Activated effector memory CD4-positive, alpha-beta T cell treated with Interleukin-2 at 50 U/mL for 16 hours (primary cell): ENCODE results near the gene ITPKB.
A peak's percentile ranks its signal among the peaks of the same experiment; 100 is the strongest.
"Not testable (repeated sequence)": the region's sequence is repeated elsewhere in the genome, so short reads cannot be mapped to it uniquely, and the experiment has no call there.

ENCODE experiments used
- DNase-seq: peaks from one replicate; pipeline ENCODE4 v3.0.0-alpha.2; 2020

The ITPKB gene

DNA sequence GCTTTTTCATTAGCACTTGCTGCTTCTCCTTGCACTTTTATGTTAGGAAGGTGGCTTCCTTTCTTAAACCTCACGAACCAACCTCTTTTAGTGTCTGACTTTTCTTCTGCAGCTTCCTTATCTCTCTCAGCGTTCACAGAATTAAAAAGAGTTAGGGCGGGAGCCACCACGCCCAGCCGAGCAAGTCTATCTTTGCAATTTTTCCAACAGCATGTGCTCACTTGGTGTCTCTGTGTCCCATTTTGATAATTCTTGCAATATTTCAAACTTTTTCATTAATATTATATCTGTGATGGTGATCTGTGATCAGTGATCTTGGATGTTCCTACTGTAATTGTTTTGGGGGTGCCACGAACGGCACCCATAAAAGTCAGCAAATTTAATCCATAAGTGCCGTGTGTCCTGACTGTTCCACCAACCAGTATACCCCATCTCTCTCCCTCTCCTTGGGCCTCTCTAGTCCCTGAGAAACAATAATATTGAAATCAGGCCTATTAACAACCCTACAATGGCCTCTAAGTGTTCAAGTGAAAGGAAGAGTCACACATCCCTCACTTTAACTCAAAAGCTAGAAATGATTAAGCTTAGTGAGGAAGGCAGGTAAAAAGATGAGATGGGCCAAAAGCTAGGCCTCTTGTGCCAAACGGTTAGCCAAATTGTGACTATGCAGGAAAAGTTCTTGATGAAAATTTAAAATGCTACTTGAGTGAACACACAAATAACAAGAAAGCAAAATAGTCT lies 15.9 kb upstream of the ITPKB start:
- no peak for DNase-seq

DNA sequence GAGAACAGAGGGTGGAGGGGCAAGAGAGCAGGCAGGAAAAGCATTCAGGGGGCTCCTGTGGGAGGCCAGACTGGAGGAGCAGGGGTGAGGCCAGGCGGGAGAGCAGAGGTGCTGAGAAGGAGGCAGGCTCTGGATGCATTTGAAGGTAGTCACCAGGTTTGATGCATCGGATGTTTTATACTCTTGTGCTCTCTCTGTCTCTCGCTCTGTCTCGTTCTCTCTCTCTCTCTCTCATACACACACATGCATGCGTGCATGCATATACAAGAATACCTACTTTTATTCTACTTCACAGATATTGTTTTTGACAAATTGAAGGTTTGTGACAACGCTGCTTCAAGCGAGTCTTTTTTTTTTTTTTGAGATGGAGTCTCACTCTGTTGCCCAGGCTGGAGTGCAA lies 15.0 kb upstream of the ITPKB start:
- no peak for DNase-seq

DNA sequence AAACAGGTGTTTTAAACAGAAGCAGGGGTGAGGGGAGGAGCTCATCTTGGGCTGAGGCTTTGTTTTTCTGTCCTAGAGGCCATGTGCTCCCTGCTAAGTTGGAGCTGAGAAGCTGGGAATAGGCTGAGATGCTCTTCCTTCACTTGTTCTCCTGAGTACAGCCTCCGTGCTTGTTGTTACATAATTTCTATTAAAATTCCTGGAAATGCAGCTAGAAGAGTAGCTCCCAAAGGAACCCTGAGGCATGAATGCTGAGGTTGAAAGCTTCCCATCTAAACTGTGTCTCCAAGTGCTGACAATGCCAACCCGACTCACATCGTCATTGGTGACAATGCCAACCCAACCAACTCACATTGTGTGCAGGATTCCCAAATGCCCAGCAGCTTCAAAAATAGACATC lies 12.6 kb upstream of the ITPKB start:
- no peak for DNase-seq

DNA sequence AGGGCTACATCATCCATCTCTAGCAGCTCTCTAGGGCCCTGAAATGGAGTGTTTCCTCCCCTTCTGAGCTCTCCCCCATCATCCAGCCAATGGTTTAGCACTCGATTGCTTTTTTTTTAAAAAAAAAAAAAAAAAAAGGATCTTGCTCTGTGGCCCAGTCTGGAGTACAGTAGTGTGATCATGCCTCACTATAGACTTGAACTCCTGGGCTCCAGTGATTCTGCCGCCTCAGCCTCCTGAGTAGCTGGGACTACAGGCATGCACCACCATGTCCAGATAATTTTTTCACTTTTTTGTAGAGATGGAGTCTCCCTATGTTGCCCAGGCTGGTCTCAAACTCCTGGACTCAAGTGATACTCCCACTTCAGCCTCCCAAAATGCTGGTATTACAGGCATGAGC lies 12.1 kb upstream of the ITPKB start:
- DNase-seq: no peak

DNA sequence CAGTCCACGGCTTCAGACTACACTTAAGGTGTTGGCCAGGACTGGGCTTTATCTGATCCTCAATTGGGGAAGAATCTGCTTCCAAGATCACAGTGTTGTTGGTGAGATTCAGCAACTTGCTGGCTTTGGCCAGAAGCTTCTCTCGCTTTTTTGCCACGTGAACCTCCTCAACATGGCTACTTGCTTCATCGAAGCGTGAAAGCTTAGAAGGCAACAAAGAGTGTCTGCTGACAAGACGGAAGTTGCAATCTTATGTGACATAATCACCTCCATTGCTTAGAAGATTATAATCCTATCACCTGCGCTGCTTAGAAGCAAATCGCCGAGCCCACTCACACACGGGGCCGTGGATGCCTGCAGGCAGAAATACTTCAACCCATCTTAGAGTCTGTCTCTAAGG lies 10.4 kb upstream of the ITPKB start:
- DNase-seq: no peak

DNA sequence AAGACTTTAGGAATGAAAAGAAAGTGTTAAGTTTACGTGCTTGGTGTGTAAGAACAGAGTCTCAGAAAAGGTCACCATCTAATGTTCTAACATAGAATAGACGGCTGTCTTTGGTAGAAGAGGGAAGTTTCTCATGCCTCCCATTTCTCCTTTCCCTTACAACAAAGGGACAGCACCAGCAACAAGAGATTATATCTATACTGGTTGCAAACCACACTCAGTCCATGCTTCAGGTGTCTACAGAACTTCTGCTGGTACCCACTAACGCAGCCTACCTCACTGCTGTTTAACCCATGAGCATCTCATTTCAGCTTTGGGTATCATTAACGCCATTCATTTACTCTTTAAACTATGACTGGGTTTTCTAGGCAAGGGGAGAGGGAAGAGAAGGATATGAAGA lies 9.2 kb upstream of the ITPKB start:
- no peak for DNase-seq

DNA sequence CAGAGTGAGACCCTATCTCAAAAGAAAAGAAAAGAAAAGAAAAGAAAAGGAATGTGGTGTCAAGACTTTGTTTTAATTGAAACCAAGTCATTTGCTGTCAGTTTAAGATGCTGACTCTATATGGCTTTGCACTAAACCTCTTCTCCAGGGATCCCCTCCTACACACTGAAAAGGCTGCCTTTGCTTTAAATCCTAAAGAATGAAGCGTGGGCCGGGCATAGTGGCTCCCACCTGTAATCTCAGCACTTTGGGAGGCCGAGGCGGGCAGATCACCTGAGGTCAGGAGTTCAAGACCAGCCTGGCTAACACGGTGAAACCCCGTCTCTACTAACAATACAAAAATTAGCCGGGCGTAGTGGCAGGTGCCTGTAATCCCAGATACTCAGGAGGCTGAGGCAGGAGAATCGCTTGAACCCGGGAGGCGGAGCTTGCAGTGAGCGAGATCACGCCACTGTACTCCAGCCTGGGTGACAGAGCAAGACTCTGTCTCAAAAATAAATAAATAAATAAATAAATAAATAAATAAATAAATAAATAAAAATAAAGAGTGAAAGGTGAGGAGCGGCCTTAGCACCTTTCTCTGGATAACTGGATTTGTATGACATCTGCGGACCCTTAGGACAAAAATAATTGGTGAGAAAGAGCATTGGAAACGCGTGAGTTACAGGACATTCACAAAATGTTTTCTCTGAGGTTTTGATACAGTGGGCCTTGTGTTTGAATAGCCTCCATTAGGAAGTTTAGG lies 8.6 kb upstream of the ITPKB start:
- DNase-seq: not testable (repeated sequence)

DNA sequence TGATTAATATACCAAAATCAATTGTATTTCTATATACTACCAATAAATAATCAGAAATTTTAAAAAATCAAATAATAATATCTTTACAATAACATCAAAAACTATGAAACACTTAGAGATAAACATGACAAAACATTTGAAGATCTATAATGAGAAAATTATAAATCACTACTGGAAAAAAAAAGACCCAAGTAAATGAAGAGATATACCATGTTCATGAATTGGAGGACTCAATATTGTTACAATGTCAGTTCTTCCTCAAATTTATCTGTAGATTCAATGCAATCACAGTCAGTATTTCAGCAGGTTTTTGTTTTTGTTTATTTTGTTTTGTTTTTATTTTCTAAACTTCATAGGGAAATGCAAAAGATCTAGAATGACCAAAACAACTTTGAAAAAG lies 4.2 kb upstream of the ITPKB start:
- DNase-seq: no peak

DNA sequence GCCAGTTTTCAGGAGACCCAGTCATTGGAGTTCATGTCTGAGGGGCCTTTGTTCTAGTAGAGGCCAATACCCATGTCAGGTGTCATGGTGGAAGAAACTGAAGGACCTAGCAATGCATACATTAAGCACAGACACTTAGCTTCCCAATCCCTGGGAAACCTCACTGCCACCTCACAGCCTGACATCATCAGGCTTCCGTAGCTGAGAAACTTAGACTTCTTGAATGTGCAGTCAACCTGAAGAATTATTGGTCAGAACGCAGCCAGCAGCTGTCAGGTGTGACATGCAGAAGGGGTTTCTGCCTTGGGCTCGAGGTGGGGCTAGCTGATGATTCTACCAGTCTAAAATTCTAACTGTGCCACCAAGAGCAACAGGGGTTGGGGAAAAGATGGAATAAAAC lies 1.9 kb upstream of the ITPKB start:
- DNase-seq: no peak

DNA sequence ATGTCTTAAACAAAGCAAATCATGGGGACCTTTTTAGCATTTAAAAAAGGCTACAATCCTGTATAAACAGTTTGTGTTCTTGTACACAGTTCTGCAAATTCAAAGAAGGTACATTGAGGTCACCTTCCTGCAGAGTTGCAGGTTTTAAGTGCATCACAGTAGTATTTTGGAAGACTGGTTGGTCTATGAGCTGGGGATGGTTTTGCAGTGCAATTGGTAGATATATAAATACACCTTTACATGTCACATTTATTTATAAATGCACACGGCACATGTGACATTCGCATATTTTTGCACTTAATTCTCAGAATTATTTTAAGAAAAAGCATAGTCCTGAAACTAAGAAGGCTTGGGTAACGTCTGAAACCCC lies 599 bp upstream of the ITPKB start:
- no peak for DNase-seq

DNA sequence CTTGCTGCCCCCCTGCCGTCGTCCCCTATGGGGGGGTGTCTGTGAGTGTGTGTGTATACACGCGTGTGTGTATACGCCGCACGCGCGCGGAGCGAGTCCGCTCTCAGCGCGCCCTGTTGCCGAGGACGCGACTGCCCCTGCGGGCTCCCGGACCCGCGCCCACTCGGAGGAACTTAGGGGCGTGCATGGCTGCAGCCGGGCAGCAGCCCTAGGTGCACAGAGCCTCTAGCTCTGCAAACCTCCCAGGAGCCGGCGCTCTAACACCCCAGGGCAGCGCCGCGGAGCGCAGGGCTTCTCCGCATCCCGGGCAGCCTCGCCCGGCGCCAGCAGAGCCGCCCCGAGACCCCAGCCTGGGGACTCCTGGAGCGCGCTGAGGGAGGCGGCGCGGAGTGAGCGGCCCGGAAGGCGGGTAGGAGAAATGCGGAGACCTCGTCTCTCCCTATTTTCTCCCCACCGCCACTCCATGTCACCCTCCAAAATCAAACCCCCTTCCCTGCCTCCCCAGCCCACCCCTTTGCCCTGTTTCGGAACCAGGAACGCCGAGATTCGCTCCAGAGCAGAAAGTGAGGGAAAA lies 574 bp downstream of the ITPKB start:
- peak; percentile 34 for DNase-seq

DNA sequence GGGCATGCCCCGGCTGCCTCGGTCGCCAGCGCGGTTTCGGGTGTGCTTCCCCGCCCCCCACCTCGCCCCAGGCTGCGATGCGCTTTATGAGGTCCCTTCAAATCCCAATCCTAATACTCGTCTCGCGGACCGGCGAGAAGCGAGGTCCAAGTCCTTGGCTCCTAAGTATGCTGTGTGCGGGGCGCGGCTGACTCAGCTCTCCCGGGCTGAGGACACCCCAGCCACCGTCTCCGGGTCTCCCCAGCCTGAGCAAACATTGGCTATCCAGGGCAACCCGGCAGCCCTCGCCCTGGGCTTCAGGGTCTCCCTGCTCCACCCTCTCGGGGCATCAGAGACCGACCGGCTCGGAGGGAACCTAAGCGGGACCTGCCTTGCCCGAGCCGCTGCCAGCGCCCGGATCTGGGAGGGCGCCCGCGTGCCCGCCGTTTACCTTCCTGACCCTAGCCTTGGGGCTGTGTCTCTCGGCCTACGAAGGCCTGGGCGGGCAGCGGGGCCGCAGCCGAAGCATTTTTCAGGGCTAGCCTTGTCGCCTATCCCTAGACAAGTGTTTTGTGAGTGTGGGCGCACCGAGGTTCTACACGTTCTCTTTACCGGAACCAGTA lies 1.2 kb downstream of the ITPKB start:
- peak; percentile 36 for DNase-seq

DNA sequence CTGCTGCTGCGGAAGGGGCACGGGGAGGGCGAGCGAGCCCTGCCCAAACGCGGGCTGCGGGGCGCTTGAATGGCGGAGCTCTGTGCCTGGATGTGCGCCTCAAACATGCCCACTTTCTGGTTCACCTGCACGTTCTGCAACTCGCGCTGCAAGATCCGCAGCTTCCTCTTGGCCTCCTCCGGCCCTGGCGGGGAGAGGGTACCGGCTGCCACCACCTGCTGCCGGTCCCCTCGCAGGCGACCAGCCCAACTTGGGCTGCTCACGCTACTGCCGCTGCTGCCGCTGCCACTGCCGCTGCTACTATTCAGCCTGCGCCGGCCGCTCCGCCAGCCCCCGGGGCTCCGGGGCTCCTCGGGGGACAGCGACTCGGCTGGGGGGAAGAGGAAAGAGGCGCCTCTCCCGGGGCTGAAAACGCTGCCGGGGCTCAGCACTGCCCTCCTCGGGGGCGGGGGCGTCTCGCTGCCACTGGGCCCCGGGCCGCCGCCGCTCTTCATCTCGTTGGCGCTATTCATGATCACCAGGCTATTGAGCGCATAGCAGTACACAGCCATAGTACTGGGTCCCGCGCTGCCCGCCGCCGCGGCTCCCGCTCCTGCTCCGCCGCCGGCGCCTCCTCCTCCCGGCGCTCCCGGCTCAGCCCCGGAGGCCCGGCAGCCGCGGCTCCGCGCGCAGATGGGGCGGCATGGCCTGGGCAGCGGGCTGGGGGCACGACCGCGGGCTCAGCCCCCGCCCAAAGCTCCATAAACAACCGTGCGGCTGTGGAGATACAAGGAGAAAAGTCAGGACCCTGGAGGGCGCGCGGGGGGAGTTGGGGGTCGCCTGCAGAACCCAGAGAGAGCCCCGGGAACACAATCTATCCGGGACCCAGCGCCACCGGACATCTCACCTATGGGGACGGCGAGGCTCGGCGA lies 1.9 kb downstream of the ITPKB start:
- peak; percentile 44 for DNase-seq

DNA sequence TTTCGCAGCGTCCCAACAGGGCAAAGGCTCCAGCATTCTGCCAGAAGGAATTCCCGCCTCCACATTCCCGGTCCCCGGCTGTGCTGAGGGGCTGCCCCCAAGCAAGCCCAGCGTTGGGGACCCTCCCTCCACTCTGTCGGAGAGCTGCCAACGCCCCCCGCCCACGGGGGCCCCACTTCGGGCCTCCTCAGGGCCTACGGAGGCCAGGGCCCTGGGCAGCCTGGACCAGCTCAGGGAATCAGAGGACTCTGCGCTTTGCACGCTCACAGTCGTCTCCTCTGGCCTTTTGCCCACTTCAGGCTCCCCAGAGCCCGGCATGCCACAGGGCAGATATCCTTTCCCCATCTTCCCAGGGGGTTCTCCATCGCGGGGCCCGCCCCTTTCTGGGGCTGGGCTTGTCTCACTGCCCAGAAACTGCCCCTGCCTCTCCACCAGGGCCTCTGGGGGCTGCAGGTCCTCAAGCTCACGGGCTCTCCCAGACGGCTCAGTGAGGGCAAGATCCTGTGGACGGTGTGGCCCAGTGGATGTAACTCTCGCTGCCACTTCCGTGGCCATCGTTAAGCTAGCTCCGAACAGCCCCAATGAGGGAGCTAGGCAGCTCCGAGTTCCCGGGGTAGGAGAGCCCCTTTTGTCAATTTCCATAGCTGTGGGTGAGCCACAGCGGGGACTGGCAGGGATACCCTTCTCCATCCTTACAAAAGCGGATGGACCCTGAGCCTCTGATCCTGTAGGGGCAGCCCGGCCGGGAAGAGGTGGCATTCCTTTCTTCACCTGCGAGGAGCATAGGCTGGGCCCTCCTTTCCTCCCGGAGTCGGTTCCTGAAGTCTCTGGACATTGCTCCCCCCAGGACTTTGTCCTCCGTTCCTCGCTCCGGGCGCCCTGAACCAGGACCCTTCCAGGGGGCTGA lies 2.8 kb downstream of the ITPKB start:
- DNase-seq: no peak

DNA sequence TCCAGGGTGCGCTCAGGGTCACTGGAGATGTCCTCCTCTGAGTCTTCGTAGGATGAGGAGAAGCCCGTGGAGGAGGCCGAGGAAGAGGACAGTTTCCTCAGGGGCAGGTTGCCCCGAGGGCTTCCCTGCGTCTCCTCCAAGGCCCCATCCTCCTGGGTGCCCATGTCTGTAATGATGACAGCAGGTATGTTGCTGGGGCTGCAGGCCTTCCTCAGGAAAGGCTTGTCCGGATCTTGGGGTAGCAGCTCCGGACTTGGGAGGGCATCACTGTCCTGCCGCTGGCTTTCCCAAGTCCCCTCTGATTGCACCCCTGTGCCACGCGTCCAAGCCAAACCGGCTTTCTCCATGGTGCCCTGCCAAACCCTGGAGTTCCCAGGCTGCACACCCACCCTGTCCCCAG lies 3.5 kb downstream of the ITPKB start:
- DNase-seq: no peak

DNA sequence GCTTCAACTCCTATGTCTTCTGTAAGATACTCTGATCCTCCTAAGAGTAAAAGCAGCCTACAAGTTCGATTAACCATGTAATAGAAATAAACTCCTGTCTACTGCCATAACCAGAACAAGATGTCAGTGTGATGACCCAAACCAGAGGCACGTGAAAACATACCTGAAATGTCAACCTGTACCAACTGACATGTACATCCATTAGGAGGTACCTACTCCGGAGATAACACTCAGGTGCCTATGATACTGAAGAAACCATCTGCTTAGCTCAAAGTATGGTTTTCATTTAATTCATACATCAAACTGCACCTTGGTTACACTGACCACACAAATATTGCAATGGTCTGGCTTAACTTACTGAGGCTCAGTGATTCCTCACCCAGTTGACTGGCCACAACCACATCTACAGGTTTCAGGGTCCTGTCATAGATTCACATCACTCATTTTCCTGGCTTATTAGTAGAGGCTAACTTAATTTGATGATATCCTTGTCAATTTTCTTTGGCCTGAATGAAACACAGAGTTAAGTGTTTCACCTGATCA lies 4.4 kb downstream of the ITPKB start:
- DNase-seq: no peak

DNA sequence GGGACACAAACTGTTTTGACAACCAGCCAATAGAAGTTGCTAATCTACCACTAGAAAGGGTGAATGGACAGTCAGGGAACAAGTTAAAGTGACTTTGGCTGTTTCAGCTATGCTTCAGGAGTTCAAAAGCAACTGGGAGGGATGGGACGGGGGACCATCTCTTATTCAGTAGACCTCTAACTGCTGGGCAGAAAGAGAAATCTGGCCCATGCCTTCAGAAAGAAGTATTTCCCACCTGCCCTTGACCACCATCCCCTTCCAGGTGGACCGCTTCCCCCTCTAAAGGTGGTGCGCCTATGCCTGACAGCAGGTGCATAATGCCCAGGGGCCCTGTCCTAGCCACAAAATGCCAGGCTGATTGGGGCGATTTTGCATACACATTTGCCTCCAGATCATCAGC lies 5.2 kb downstream of the ITPKB start:
- no peak for DNase-seq

DNA sequence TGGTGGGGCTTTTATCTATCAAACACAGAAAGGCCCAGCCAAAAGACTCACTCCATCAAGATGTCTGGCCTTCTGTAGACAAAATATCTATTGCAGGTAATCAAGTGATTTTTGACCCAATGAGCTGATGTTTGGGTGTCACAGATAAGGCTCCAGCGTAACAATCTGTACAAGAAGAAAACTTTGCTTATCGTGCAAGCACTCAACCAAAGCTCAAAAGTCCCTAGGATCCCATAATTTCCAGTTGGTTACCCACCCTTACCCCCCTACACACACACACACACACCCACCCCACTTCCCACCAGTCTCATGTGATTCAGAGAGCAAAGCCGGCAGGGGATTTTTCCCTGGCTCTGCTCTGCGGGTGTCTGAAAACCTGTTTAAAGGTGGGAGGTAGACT lies 5.8 kb downstream of the ITPKB start:
- no peak for DNase-seq

DNA sequence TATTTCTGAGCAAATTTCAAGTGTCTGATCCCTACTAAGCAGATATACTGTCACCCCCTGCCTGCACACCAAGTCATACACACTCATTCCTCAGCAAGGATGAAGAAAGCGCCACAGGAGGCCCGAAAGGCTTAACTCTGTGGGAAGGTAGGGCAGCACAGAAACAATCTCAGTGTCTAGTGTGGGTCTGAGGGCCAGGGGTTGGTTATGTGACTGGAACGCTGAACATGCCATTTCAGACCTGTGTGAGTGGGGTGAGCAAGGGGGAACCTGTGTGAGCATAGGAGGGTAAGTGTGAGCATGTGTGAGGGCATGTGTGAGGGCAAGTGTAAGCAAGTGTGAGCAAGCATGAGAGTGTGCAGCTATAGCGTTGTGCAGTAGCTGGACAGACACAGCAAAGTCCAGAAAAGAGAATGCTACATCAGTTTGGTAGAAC lies 6.2 kb downstream of the ITPKB start:
- no peak for DNase-seq

DNA sequence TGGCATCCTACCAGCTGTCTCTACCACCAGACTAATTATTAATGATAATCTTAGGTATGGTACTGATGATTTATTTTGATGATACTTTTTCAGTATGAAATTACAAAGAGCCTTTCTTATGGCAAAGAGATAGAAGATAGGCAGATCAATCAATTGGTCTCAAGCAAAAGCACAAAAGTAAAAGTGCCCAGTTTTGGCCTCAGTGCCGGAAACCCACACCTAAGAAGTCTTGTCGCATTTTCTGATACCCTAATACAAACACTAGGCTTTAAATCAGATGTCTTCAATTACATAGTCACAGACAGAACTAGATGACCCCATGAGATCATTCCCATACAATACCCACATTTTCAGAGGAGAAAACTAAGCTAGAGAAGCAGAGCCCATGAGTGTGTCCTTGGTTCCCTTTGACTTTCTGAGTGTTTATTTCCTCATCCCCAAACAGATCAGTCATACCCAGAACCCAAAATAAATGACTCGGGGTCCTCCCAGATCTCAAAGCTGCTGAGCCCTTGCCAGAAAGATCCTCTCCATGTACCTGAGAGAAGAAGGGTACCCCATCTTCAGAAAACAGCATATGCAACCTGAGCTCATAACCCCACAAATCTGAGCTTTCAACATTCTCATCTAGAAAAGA lies 7.7 kb downstream of the ITPKB start:
- no peak for DNase-seq

DNA sequence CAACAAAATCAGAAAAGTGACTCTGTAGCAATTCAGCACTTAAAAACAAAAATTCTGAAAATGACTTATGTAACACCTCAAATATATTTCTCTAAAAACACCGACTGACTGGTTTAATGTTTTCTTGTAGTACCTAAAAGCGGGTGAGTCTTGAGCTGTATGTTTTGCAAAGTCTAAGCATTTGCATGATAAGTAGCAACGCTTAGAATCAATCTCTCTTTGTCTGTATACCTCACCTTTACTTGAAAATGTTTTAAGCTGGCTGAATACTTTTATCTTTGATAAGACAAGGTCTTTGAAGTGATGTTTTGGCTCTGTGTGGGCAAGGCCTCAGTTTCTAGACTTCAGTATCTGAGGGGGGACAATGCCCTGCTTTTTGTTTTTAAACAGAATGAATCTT lies 8.2 kb downstream of the ITPKB start:
- no peak for DNase-seq
